Gastroesophageal sphincter (tissue), 4 donors: ENCODE results near the gene ZNF253. TPM values are rescaled to one million over a fixed set of nuclear protein-coding genes. Genes with fewer than 3 reads are reported as not detected.

ENCODE experiments used
- ATAC-seq: fragments of 150-250 bp; one replicate; pipeline ENCODE4 v1.9.1; 2016; ENCODE audit warnings: mild to moderate bottlenecking, moderate library complexity
- H3K27ac ChIP-seq, 4 donors: fragments of 200-600 bp; sonication (generic) in 3 of 4; 1 replicate in 3 of 4; 2 replicates in 1 of 4; pipeline ENCODE4 v1.5.1; 2016 to 2019
- H3K27me3 ChIP-seq: fragments of 200-600 bp; sonication (generic); one replicate; pipeline ENCODE4 v1.5.1; 2019
- H3K36me3 ChIP-seq, 2 donors: fragments of 200-600 bp; sonication (generic); one replicate each; pipeline ENCODE4 v1.5.1; 2019; ENCODE audit warnings: control low read depth in 1 of 2
- H3K4me1 ChIP-seq, 3 donors: fragments of 200-600 bp; sonication (generic); 1 replicate in 2 of 3; 2 replicates in 1 of 3; pipeline ENCODE4 v1.5.1; 2016 to 2019; ENCODE audit warnings: control low read depth in 2 of 3
- H3K4me3 ChIP-seq, 2 donors: fragments of 200-600 bp; sonication (generic); one replicate each; pipeline ENCODE4 v1.5.1; 2019; ENCODE audit warnings: mild to moderate bottlenecking in 1 of 2, moderate library complexity in 1 of 2
- H3K9me3 ChIP-seq, 3 donors: fragments of 200-600 bp; sonication (generic); one replicate each; pipeline ENCODE4 v1.5.1; 2017 to 2019; ENCODE audit warnings: control low read depth in 2 of 3
- CTCF ChIP-seq, 4 experiments: fragments of 200-600 bp in 2 of 4; fragments of 450-650 bp in 2 of 4; sonication (generic) in 1 of 4; IDR thresholded peaks; one replicate each; pipeline ENCODE4 v1.5.1; 2017 to 2019; ENCODE audit warnings: antibody characterized with exemption in 4 of 4, mild to moderate bottlenecking in 2 of 4, moderate library complexity in 2 of 4
- EP300 ChIP-seq: sonication (generic); formaldehyde crosslinking; IDR thresholded peaks from one replicate; pipeline ENCODE4 v1.6.1; 2017; ENCODE audit warnings: antibody characterized with exemption, mild to moderate bottlenecking
- POLR2A ChIP-seq, 2 donors: fragments of 450-650 bp; IDR thresholded peaks; one replicate each; pipeline ENCODE4 v1.6.1; 2017; ENCODE audit warnings: antibody characterized with exemption in 2 of 2, mild to moderate bottlenecking in 2 of 2, moderate library complexity in 1 of 2
- POLR2AphosphoS5 ChIP-seq: sonication (generic); formaldehyde crosslinking; IDR thresholded peaks from one replicate; pipeline ENCODE4 v1.6.1; 2017; ENCODE audit warnings: antibody characterized with exemption
- WGBS, 2 donors: methylation state at CpG; one replicate each; pipeline ENCODE4 v1.1.5; 2018; ENCODE audit warnings: low coverage in 1 of 2; 5-methylcytosine and 5-hydroxymethylcytosine counted together
- total RNA-seq, 4 donors: library from RNA; depleted of rRNA; stranded (reverse); fragments of >200 nt; gene quantifications; one replicate each; pipeline ENCODE4 v1.1.0, GENCODE V29; 2016

Gene ZNF253
- total RNA-seq, 4 donors from 2014 or later: 7.0 to 17.3 (median 9.5) TPM

DNA sequence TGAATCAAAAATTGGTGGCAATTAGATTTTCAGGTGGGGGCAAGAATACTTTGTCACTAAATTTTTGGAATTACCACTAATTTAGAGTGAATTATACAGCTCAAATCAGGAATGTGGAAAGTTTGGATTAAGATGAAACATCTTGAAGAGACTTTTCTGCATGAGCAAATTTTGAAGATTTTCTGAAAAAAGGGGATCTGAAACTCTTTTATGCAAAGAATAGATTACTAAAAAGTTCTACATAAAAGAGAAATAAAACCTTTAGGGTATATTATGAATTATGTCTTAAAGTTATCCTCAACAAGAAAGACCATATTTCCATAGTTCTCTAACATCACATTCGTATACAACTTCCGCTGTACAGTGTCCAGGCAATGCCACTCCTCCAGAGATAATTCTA is 71.7 kb downstream of the ZNF253 start:
- no peak overlapping the region for H3K4me3 ChIP-seq
- ATAC-seq: no peak
- H3K36me3 ChIP-seq: peaks cover 0 to 18% of the 10 kb centered on the region in 2 donors
- peaks cover 0 to 29% (median 0%) of the 10 kb centered on the region in 3 donors for H3K9me3 ChIP-seq
- H3K27me3 ChIP-seq: no peaks in the 10 kb centered on the region
- H3K27ac ChIP-seq: no peak overlapping the region
- TF ChIP-seq POLR2AphosphoS5 (no peak), EP300 (no peak), POLR2A (IDR thresholded peaks at IDR 0.05) (no peak), CTCF (IDR thresholded peaks at IDR 0.05) (no peak)
- 95 to 100% methylated on average over 2 of the region's 2 CpGs for WGBS, 2 donors
- no peaks in the 10 kb centered on the region for H3K4me1 ChIP-seq

DNA sequence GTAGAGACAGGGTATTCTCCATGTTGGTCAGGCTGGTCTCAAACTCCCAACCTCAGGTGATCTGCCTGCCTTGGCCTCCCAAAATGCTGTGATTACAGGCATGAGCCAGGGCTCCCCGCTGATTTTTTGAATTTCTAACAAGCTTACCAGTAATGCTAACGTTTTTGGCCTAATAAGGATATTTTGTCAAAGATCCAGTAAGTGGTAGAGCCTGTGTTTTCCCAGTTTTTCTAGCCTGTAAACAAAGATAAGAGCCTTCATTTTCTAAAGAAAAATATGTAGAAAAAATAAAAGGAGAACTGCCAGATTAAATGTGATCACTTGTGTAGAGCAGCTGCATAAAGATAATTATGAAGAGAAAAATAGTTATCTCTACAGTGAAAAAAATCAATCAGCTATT is 72.8 kb downstream of the ZNF253 start:
- H3K4me1 ChIP-seq: no peaks in the 10 kb centered on the region
- WGBS, 2 donors: 29 to 33% methylated on average over 1 to 2 of the region's 2 CpGs

DNA sequence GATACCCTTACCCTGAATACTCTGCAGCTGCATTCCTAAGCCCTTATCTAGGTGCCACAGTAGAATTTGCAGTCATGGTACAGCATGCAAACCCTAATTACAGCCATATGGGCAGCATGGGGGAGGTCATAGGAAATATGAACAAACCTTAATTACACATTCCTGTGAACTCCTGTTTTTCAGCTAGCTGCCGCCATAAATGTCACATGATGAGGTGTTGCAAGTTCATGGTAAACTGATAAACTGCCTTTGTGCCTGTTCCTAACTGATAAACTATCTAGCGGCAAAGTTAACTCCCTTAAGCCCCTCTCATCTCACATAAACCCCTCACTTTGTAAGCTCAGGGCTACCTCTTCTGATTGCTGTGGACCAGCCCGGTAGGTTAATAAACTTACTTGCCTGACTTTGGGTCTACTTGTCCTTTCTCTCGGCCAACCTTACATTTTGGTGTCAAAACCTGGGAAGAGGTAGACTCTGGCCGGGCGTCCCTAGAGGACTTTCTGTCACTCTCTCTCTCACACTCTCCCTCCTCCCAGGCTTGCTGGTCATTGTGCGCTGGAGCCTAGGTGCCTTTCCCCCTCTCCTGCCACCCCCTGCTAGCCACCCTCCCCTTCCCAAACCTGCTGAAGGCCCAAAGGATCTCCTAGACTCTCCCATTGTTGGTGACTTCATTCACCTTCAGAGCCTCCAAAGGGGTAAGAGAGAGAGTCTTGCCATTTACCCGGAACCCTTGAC is 78.3 kb downstream of the ZNF253 start:
- H3K9me3 ChIP-seq: no peaks in the 10 kb centered on the region
- peaks cover 25% of the 10 kb centered on the region for H3K27me3 ChIP-seq
- no peak overlapping the region for H3K4me3 ChIP-seq
- no peak overlapping the region for H3K27ac ChIP-seq
- ATAC-seq: no peak
- no peaks in the 10 kb centered on the region for H3K4me1 ChIP-seq
- TF ChIP-seq POLR2A (IDR thresholded peaks at IDR 0.05) (no peak), EP300 (no peak), POLR2AphosphoS5 (no peak), CTCF (IDR thresholded peaks at IDR 0.05) (no peak)
- no peaks in the 10 kb centered on the region for H3K36me3 ChIP-seq
- 76 to 89% methylated on average over 4 to 8 of the region's 8 CpGs for WGBS, 2 donors

More for the DNA sequence above, 72.8 kb downstream of the ZNF253 start:
- no peak for ATAC-seq
- no peak overlapping the region for H3K4me3 ChIP-seq
- H3K27ac ChIP-seq: no peak overlapping the region
- H3K9me3 ChIP-seq: peaks cover 0 to 25% (median 0%) of the 10 kb centered on the region in 3 donors
- H3K36me3 ChIP-seq: peaks cover 0 to 10% of the 10 kb centered on the region in 2 donors
- no peak for TF ChIP-seq POLR2AphosphoS5
- no peaks in the 10 kb centered on the region for H3K27me3 ChIP-seq

Other genes starting within 250 kb of the ZNF253 start
- 1 to 10 TPM in 1 of 4 donors, under 1 TPM in 3; 0.42 to 4.5 (median 0.68) TPM for gene PBX4, start 247.2 kb upstream of the ZNF253 start, total RNA-seq
- gene LPAR2, start 237.7 kb upstream of the ZNF253 start, total RNA-seq: 1 to 10 TPM in 3 of 4 donors, under 1 TPM in 1; 0.78 to 3.5 (median 2.3) TPM
- 10 to 100 TPM in 1 of 4 donors, 1 to 10 TPM in 3; 7.7 to 11.2 (median 8.0) TPM for gene GMIP, start 222.2 kb upstream of the ZNF253 start, total RNA-seq
- gene ATP13A1, start 202.2 kb upstream of the ZNF253 start, total RNA-seq: 100 to 1,000 TPM in 1 of 4 donors, 10 to 100 TPM in 3; 65.6 to 142 (median 92.3) TPM
- 1 to 10 TPM; 2.5 to 7.6 (median 4.4) TPM for gene ZNF101, start 197.0 kb upstream of the ZNF253 start, total RNA-seq
- gene ZNF14, start 132.8 kb upstream of the ZNF253 start, total RNA-seq: 10 to 100 TPM in 2 of 4 donors, 1 to 10 TPM in 2; 7.4 to 11.4 (median 9.6) TPM
- 10 to 100 TPM; 17.7 to 34.2 (median 25.9) TPM for gene ZNF506, start 44.1 kb upstream of the ZNF253 start, total RNA-seq
- gene ZNF93, start 35.1 kb downstream of the ZNF253 start, total RNA-seq: 1 to 10 TPM; 1.7 to 6.1 (median 2.9) TPM
- 1 to 10 TPM; 1.6 to 5.9 (median 3.8) TPM for gene ZNF682, start 173.6 kb downstream of the ZNF253 start, total RNA-seq
- gene ZNF90, start 212.1 kb downstream of the ZNF253 start, total RNA-seq: 1 to 10 TPM in 3 of 4 donors, under 1 TPM in 1; 0.12 to 2.5 (median 1.6) TPM